Activated T-helper 2 cell treated with anti-CD3 and anti-CD28 coated beads, Interferon-gamma antibody, Interleukin-2, Interleukin-4, amounts not matched to agents 10 μg/mL and 5 μg/mL and 100 μg/mL, durations not matched to agents 14 hours and 24 hours and 36 hours (primary cell): Measurements from ENCODE around the gene CLSTN2. TPM values are rescaled to one million over a fixed set of nuclear protein-coding genes. Genes with fewer than 3 reads are reported as not detected.

ENCODE experiments used
- DNase-seq: peaks from one replicate; pipeline ENCODE4 v3.0.0; 2021; ENCODE audit warnings: low spot score
- H3K27ac Mint-ChIP-seq: one replicate; pipeline ENCODE4 v1.8.0; 2021; ENCODE audit warnings: mixed read lengths
- H3K27me3 Mint-ChIP-seq: one replicate; pipeline ENCODE4 v1.8.0; 2021; ENCODE audit warnings: low read depth, mixed read lengths
- H3K36me3 Mint-ChIP-seq: one replicate; pipeline ENCODE4 v1.8.0; 2021; ENCODE audit warnings: low read depth, mixed read lengths
- H3K4me1 Mint-ChIP-seq: one replicate; pipeline ENCODE4 v1.8.0; 2021; ENCODE audit warnings: low read depth, mixed read lengths
- H3K4me3 Mint-ChIP-seq: one replicate; pipeline ENCODE4 v1.8.0; 2021; ENCODE audit warnings: low read depth, mild to moderate bottlenecking, moderate library complexity, mixed read lengths
- H3K9me3 Mint-ChIP-seq: one replicate; pipeline ENCODE4 v1.8.0; 2021; ENCODE audit warnings: mixed read lengths
- intact Hi-C: fragments of 100-400 bp; cut with micrococcal nuclease; formaldehyde crosslinking; loops from one replicate; pipeline ENCODE4 v1.15.1; 2023
- total RNA-seq: library from RNA; stranded (reverse); gene quantifications from 2 replicates; pipeline ENCODE4 v1.2.3, GENCODE V29; 2022

The CLSTN2 gene
- total RNA-seq, 1 donor from 2014 or later = not detected

- Mint-ChIP-seq H3K9me3 (no peaks in the 10 kb centered on the region), H3K27me3 (no peaks in the 10 kb centered on the region), H3K4me3 (no peak overlapping the region), H3K4me1 (no peaks in the 10 kb centered on the region), H3K27ac (no peak overlapping the region), H3K36me3 (no peaks in the 10 kb centered on the region)
- DNase-seq = no peak
- intact Hi-C loops = no loop called here
Observed at GRCh38 chr3:140536926-140537726, 602.1 kb downstream of the CLSTN2 start.

- Mint-ChIP-seq H3K4me1 (no peaks in the 10 kb centered on the region), H3K27ac (no peak overlapping the region), H3K9me3 (no peaks in the 10 kb centered on the region), H3K4me3 (no peak overlapping the region), H3K36me3 (no peaks in the 10 kb centered on the region), H3K27me3 (no peaks in the 10 kb centered on the region)
- intact Hi-C loops = no loop called here
- no peak for DNase-seq
Observed at GRCh38 chr3:140537727-140538082, 602.7 kb downstream of the CLSTN2 start.

GRCh38 chr3:140540262-140540661, 605.3 kb downstream of the CLSTN2 start:
- Mint-ChIP-seq H3K27me3 (no peaks in the 10 kb centered on the region), H3K4me3 (no peak overlapping the region), H3K9me3 (no peaks in the 10 kb centered on the region), H3K36me3 (no peaks in the 10 kb centered on the region), H3K27ac (no peak overlapping the region), H3K4me1 (no peaks in the 10 kb centered on the region)
- intact Hi-C loops = no loop called here
- DNase-seq = no peak

DNA sequence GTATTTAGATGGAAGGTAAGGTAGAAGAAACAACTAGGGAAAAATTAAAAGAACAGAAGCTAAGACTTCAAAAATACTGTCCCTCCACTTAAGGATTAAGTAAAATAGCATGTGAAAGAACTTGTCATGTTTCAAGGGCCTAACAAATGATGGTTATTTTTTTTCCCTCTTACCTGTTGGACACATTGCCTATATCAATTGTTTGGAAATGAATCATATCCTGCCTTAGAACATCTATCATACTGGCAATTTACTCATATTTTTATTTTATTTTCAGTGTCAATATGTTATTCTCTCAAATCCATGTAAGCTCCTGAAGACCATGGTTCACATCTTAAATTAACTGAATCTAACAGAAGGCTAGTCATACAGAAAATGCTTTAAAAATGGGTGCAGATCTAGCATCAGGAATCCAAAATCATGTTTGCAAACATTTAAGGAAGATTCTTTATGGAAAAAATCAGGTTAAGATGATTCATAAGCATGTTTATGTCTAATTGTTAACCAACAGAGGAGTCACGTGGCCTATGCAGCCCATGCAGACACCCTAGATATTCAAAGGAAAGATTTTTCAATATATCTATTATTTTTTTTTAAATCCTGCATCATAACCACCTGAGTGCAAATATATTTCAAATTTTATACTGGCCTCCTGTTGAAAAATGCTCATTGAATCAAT, 607.1 kb downstream of the CLSTN2 start:
- no peak for DNase-seq
- Mint-ChIP-seq H3K27me3 (no peaks in the 10 kb centered on the region), H3K4me1 (no peaks in the 10 kb centered on the region), H3K36me3 (no peaks in the 10 kb centered on the region), H3K27ac (no peak overlapping the region), H3K9me3 (no peaks in the 10 kb centered on the region), H3K4me3 (no peak overlapping the region)
- intact Hi-C loops = no loop called here

- DNase-seq = no peak
- no peaks in the 10 kb centered on the region for H3K4me1 Mint-ChIP-seq
- H3K4me3 Mint-ChIP-seq = no peak overlapping the region
- intact Hi-C loops = no loop called here
- H3K9me3 Mint-ChIP-seq = no peaks in the 10 kb centered on the region
- H3K27me3 Mint-ChIP-seq = no peaks in the 10 kb centered on the region
- no peaks in the 10 kb centered on the region for H3K36me3 Mint-ChIP-seq
- H3K27ac Mint-ChIP-seq = no peak overlapping the region
Observed at GRCh38 chr3:140545197-140545596, 610.2 kb downstream of the CLSTN2 start.

DNA sequence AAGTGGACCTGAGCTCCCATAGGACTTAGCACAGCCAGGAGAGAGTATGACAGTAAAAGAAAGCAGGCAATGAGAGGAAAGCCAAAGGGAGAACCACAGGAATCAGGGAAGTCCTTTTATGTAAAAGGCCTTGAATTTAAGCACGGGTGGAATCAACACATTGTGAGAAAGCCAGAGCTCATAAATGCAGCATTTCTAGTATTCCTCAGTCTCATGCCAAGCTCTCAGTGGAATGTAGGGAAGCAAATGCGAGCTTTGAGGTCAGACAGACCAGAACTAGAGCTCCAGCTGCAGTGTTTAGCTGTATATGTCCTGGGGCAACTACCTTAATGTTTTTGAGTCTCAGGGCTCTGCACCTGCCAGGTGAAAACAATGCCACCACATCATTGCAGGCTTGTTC, 610.8 kb downstream of the CLSTN2 start:
- DNase-seq = no peak
- intact Hi-C loops = no loop called here
- Mint-ChIP-seq H3K9me3 (no peaks in the 10 kb centered on the region), H3K27ac (no peak overlapping the region), H3K27me3 (no peaks in the 10 kb centered on the region), H3K4me3 (no peak overlapping the region), H3K36me3 (no peaks in the 10 kb centered on the region), H3K4me1 (no peaks in the 10 kb centered on the region)

GRCh38 chr3:140546649-140547048, 611.7 kb downstream of the CLSTN2 start:
- intact Hi-C loops = no loop called here
- no peak for DNase-seq
- no peaks in the 10 kb centered on the region for H3K4me1 Mint-ChIP-seq
- no peak overlapping the region for H3K4me3 Mint-ChIP-seq
- no peak overlapping the region for H3K27ac Mint-ChIP-seq
- H3K36me3 Mint-ChIP-seq = no peaks in the 10 kb centered on the region
- no peaks in the 10 kb centered on the region for H3K9me3 Mint-ChIP-seq
- no peaks in the 10 kb centered on the region for H3K27me3 Mint-ChIP-seq

DNA sequence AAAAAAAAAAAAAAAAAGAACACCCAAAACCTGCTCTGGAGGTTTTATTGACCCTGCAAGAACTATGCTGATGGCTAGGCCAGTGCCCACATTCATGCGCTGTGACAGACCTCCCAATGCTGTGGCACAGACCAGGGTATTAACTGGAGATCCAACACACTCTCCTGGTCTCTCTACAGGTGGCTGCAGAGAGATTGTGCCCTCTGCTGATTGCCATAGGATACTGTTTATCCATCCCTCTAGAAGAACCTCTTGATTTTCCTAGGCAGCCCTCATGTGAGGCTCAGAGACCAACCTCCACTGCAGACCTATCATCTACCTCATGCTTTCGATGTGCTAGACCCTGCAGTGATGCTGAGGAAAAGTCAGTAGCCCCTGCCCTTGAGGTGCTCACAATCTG, 617.4 kb downstream of the CLSTN2 start:
- DNase-seq = no peak
- H3K36me3 Mint-ChIP-seq = no peaks in the 10 kb centered on the region
- H3K4me1 Mint-ChIP-seq = no peaks in the 10 kb centered on the region
- H3K27ac Mint-ChIP-seq = no peak overlapping the region
- no peaks in the 10 kb centered on the region for H3K9me3 Mint-ChIP-seq
- H3K27me3 Mint-ChIP-seq = no peaks in the 10 kb centered on the region
- intact Hi-C loops = no loop called here
- no peak overlapping the region for H3K4me3 Mint-ChIP-seq

- Mint-ChIP-seq H3K9me3 (no peaks in the 10 kb centered on the region), H3K36me3 (no peaks in the 10 kb centered on the region), H3K27ac (no peak overlapping the region), H3K4me3 (no peak overlapping the region), H3K27me3 (no peaks in the 10 kb centered on the region), H3K4me1 (no peaks in the 10 kb centered on the region)
- intact Hi-C loops = no loop called here
- DNase-seq = no peak
Observed at GRCh38 chr3:140552898-140553297, 617.9 kb downstream of the CLSTN2 start.

GRCh38 chr3:140553591-140553990, 618.6 kb downstream of the CLSTN2 start:
- H3K9me3 Mint-ChIP-seq = no peaks in the 10 kb centered on the region
- no peak overlapping the region for H3K27ac Mint-ChIP-seq
- H3K4me3 Mint-ChIP-seq = no peak overlapping the region
- no peaks in the 10 kb centered on the region for H3K4me1 Mint-ChIP-seq
- intact Hi-C loops = no loop called here
- no peak for DNase-seq
- no peaks in the 10 kb centered on the region for H3K27me3 Mint-ChIP-seq
- H3K36me3 Mint-ChIP-seq = no peaks in the 10 kb centered on the region

- H3K9me3 Mint-ChIP-seq = no peaks in the 10 kb centered on the region
- no peaks in the 10 kb centered on the region for H3K36me3 Mint-ChIP-seq
- DNase-seq = no peak
- H3K4me3 Mint-ChIP-seq = no peak overlapping the region
- no peaks in the 10 kb centered on the region for H3K27me3 Mint-ChIP-seq
- no peaks in the 10 kb centered on the region for H3K4me1 Mint-ChIP-seq
- intact Hi-C loops = no loop called here
- H3K27ac Mint-ChIP-seq = no peak overlapping the region
Observed at GRCh38 chr3:140555666-140556065, 620.7 kb downstream of the CLSTN2 start.

GRCh38 chr3:140557476-140557875, 622.5 kb downstream of the CLSTN2 start:
- Mint-ChIP-seq H3K9me3 (no peaks in the 10 kb centered on the region), H3K27me3 (no peaks in the 10 kb centered on the region), H3K36me3 (no peaks in the 10 kb centered on the region), H3K4me3 (no peak overlapping the region), H3K4me1 (no peaks in the 10 kb centered on the region), H3K27ac (no peak overlapping the region)
- DNase-seq = no peak
- intact Hi-C loops = no loop called here

GRCh38 chr3:140559546-140559945, 624.6 kb downstream of the CLSTN2 start:
- Mint-ChIP-seq H3K9me3 (no peaks in the 10 kb centered on the region), H3K36me3 (no peaks in the 10 kb centered on the region), H3K4me3 (no peak overlapping the region), H3K27me3 (no peaks in the 10 kb centered on the region), H3K27ac (no peak overlapping the region), H3K4me1 (no peaks in the 10 kb centered on the region)
- DNase-seq = no peak
- intact Hi-C loops = no loop called here
